GM18511 (cell line): ENCODE data around the gene MATN1.

ENCODE experiments used
- ATAC-seq: cut with Tn5 transposase; IDR thresholded peaks from one replicate; pipeline ENCODE4 v1.9.1; 2021; ENCODE audit warnings: mild to moderate bottlenecking, moderate library complexity; ENCODE audit not compliant: unreplicated experiment

MATN1 gene

GRCh38 chr1:30745834-30746208, 22.4 kb upstream of the MATN1 start:
- ATAC-seq = no peak

DNA sequence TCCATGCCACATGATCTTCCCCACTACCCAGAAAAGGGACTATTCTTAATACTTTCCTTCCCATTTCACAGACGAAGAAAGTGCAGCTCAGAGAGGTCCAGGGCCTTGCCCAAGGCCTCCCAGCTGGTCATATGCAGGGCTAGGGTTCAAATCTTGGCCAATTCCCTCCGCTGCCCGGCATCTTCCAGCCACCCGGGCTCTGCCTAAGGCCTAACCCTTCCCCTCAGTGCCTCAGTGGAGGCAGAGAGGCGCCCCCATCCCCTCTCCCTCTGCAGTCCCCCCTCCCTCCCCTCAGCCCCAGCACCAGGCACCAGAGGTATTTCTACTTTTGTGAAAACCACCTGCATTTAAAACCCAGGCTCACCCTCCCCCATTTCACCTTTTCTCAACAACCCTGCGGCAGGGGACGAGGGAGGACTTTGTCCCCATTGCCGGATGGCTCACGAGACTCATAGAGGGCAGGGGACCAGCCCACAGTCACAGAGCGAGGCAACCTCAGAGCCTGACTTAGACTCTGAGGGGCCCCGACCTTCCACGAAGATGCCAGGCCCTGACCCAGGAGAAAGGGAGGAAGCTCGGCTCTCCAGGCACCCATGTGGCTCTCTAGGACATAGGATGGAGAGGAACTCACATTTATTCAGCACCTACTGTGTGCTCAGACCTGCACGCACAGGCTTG, 21.9 kb upstream of the MATN1 start:
- ATAC-seq = no peak

- peak; percentile 34 for ATAC-seq
Observed at GRCh38 chr1:30744060-30744756, 20.8 kb upstream of the MATN1 start.

GRCh38 chr1:30743584-30744059, 20.2 kb upstream of the MATN1 start:
- ATAC-seq = peak; percentile 38

DNA sequence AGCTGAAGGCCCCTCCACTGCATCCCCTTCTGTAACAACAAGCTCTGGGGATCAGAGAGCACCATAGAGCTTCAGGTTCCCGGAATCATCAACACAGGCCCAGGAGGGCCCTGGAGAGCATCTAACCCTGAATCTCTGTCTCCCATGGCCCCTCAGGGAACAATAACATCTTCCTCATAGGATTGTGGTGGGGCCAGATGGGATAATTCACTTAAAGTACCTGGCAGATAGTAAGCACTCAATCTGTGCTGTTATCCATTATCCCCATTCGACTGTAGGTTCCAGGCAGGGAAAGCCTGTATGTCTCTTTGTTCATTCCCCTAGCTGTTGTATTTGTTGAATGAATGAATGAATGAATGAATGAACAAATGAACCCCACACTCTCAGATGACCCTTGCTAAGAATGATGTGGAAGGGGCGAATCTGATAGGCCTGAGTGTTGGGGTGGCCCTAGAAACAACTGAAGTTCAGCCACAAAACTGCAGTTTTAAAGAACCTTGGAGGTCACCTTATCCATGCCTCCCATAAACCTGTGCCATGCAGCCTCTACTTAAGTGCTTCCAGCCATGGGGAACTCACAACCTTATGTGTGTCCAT, 19.7 kb upstream of the MATN1 start:
- no peak for ATAC-seq

DNA sequence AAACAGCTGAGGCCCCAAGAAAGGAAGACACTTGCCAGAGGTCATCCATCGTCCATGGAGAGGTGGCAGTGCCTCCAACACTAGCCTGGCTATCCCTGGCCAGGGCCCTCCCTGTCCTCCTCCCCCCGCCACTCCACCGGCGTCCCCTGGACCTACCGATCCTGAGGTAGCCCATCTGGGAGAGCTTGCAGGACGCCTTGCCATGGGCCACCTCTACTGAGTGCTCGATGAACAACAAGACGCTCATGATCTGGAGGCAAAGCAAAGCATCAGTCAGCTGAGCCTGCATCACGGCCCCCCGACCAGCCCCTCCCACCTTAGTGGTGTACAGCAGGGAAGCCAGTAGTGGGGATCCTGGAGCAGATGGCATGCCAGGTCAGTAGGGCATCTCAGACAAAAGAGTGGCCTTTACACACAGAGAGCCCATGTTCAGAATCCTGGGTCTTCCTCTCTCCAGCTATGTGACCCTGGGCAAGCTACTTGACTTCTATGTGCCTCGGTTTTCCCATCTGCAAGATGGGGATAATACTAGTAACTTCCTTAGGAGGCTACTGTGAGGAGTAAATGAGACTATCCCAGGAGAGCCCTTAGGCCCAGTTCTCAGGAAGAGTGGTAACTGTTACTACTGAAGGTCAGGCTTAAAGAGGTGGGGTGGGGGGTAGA, 19.0 kb upstream of the MATN1 start:
- ATAC-seq = no peak

GRCh38 chr1:30741239-30741894, 18.0 kb upstream of the MATN1 start:
- no peak for ATAC-seq

DNA sequence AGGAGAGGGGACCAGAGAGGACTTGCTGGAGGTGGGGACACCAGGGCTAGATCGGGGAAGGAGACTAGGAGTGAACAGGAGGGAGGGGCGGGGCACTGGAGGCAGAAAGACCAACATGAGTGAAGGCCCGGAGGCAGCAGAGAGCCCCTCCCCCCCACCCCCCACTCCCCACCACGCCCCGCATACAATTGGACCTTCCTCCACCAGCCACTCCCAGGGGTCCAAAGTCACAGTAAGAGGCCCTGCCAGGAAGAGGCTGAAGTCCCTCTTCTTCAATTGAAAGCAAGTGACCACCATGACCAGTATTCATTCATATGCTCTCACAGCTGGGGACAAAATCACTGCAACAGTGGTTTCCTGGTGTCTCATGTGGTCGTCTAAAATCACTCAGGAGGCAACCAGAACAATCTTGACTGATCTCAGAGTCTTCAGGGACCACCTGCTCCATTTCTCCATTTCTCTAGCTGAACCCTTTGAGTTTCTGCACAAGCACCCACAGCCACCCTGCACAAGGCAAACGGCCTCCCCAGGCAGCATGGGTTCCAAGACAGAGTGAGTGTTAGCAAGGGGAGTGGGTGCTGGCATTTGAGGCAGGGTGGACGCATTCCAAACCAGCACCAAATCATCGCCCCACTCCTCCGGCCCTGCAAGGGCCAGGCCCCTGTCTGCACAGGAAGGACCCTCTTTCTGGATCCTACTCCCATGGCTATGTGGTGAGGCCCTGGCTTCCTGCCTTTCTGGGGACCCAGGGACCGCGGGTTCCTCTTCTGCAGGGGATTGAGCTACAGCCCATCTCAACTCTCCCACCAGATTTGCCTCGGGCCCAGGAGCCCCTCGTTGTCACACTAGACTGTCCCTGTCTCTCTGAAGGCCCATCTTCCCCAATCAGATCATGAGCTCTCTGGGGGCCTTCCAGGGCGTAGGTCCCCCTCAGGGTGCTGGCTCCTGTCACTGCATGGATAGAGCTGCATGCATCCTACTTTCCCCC, 17.2 kb upstream of the MATN1 start:
- no peak for ATAC-seq

DNA sequence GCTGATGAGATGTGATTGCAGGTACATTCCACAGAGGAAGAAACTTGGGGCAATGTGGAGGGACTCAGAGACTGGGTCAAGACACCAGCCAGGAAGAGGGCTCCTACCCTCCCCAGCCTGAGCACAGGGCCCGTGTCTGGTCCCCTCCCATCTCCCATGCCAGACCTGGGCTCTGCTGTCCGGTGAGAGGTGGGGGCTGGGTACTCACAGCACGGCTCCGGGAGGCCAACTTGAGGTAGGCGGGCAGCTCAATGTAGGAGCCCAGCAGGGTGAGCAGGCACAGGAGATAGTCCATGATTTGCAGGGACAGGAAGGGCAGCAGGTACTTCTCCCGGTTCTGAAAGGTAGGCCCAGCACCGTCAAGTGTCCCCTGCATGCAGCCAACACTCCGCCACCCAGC, 16.2 kb upstream of the MATN1 start:
- no peak for ATAC-seq

DNA sequence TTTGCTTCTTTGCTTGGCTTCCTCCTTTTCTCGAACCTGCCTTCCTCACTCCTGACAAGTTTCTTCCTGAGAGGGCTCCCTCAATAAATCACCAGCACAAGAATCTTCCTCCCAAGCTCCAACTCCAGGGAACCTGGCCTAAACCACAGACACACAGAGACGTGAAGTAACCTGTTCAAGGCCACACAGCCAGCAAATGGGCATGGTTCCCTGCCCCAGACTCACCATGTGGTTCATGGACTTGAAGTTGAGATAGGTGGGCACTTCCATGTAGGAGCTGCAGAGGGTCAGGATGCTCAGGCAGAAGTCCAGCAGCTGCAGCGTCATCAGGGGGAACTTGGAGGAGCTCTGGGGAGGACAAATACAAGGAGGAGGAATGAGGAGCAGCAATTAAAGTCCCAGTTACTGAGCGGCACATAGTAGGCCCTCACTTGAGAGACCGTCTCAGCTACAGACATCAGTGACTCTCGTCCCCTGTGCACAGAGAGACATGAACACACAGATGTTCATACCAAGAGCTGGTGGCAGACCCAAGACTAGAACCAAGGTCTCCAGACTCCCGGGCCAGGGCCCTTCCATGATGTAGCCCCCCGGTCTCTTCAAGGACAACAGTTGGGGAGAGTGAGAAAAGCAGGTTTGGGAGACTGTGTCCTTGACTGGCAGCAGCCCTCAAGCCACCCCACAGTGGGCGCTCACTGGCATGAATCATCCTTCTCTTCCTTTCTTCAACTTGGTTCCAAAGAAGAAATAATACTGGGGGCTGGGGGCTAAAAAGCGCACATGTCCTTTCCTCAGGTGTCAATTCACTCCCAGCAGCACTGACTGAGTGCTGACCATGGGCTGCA, 15.6 kb upstream of the MATN1 start:
- no peak for ATAC-seq

DNA sequence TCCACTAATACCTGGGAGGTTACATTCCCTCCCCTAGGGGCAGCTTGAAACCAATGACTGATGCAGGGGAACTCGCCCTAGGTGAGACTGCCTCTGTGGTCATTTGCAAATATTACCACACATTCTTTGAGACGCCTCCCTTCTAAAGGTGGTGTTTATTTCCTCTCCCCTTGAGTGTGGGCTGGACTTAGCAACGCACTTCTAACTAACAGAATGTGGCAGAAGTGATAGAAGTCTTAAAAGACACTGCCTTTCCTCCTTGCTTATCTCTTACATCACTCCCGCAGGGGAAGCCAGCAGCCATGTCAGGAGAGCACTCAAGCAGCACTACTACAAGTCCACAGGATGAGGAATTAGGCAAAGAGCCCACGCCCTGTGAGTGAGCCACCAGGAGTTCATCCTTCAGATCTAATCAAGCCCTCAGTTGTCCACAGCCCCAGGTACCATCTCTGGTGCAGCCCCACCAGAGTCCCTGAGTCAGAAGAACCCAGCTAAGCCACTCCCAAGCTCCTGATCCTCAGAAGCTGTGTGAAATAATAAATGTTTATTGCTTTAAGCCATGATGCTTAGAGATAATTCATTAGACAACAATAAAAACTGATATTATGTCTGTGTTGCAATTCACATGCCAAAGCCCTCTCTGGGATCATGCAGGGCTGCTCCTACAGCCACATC, 14.8 kb upstream of the MATN1 start:
- ATAC-seq = no peak

DNA sequence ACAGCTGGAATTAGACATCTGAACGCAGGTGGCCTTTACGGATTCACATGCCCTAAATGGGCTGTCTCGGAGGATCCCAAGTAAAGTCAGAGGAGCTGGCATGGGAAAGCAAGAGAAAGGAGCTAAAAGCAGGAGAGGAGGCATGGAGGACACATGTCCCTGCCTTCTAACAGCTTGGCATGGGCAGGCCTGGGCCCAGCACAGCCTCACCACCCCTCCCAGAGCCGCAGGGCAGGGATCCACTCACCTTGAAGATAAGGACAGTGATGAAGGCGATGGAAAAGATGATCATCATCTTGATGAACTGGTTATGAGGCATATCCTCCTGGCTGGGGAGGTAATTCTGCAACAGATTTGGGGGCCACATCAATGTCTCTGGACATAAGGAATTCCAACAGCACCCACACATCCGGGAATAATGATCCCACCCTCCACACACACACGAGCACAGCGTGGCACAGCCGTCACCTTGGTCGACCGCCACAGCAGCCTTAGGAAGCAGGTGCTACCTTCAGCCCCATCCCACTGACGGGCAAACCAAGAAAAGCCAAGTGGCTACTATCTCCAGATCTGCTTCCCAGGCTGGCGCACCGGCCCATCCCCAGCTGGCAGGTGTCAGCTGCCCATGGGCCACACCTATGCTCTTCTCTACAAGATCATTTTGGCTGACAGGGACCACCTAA, 14.1 kb upstream of the MATN1 start:
- no peak for ATAC-seq

- ATAC-seq = no peak
Observed at GRCh38 chr1:30735668-30736498, 12.5 kb upstream of the MATN1 start.

DNA sequence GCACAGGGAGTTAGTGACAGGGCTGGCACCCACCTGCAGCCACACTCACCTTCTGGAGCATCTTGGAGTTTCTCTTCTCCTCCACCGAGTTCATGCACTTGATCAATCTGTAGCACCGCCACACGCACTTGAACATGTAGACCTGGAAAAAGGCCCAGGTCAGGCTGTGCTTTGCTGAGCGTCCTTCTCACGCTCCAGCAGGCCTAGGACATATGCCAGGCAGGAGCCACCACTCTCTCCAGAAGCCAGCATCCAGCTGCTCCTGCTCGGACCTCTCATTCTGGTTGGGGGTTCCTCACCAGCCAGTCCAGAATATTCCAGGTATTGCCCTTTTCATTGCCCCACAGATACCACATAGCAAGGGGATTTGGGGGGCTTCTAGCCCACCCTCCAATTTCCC, 11.7 kb upstream of the MATN1 start:
- no peak for ATAC-seq

GRCh38 chr1:30734580-30734979, 11.2 kb upstream of the MATN1 start:
- ATAC-seq = no peak

GRCh38 chr1:30734106-30734505, 10.7 kb upstream of the MATN1 start:
- no peak for ATAC-seq

DNA sequence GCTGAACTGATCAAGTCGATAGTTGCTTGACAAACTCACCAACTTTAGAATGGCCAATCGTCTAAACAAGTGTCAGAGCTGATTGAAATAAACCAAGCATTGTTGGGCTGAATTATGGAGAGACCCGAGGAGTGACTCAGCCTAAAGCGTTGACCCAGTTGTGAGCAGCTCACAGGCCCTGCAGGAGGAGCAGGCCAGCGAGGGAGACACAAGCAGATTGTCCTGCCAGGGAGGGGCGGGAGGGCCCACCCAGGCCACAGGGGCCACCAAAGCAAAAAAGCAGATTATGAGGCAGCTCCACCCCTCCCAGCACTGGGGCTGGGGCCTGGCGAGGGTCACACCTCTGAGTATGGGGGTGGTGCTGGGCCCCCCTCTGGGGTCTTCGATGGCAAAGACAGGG, 10.1 kb upstream of the MATN1 start:
- no peak for ATAC-seq
